Cardiac ventricle fibroblast (primary cell): ENCODE results near the gene PRKAG3. TPM values are rescaled to one million over a fixed set of nuclear protein-coding genes. Genes with fewer than 3 reads are reported as not detected.

Experiments
- total RNA-seq: library from RNA; depleted of rRNA; stranded (reverse); fragments of >200 nt; gene quantifications from 2 replicates; pipeline ENCODE4 v1.2.3, GENCODE V29; 2015

PRKAG3 gene
- total RNA-seq, result 0.19 TPM in 1 of 2 replicates, not detected in the other

GRCh38 chr2:218831378-218831990 lies at the start of gene PRKAG3:
Gene PRKAG3 (minus strand): TSS chr2:218831803.

GRCh38 chr2:218880102-218880858 lies 48.7 kb upstream of the PRKAG3 start, which contains the start of gene WNT10A:
Gene WNT10A (plus strand): TSS chr2:218880852. CDS start chr2:218880996, 144 bp downstream.

GRCh38 chr2:218859556-218859987 lies 28.0 kb upstream of the PRKAG3 start, which contains the start of gene WNT6:
Gene WNT6 (plus strand): TSS chr2:218859805. CDS start chr2:218860038, 233 bp downstream.

GRCh38 chr2:218781691-218782527 lies 49.7 kb downstream of the PRKAG3 start, which contains the start of gene CYP27A1:
Gene CYP27A1 (plus strand): TSS chr2:218782147. CDS start chr2:218782183, 36 bp downstream.

Other genes with a start within 250 kb of the PRKAG3 start
- 2.4 and 4.0 TPM in 2 replicates for gene PLCD4, start 223.9 kb downstream of the PRKAG3 start, total RNA-seq
- 11.7 and 13.9 TPM in 2 replicates for gene ZNF142, start 172.2 kb downstream of the PRKAG3 start, total RNA-seq
- 17.4 and 21.4 TPM in 2 replicates for gene BCS1L, start 172.1 kb downstream of the PRKAG3 start, total RNA-seq
- 12.5 and 15.9 TPM in 2 replicates for gene RNF25, start 159.8 kb downstream of the PRKAG3 start, total RNA-seq
- 13.6 and 18.5 TPM in 2 replicates for gene STK36, start 159.7 kb downstream of the PRKAG3 start, total RNA-seq
- gene TTLL4, start 121.0 kb downstream of the PRKAG3 start, total RNA-seq, result 10.0 and 15.7 TPM in 2 replicates
- 15.7 and 15.9 TPM in 2 replicates for gene CYP27A1, start 49.7 kb downstream of the PRKAG3 start, total RNA-seq
- gene WNT6, start 28.0 kb upstream of the PRKAG3 start, total RNA-seq, result 0.06 TPM in 1 of 2 replicates, not detected in the other
- gene WNT10A, start 49.0 kb upstream of the PRKAG3 start, total RNA-seq, result not detected in 2 replicates
- 0.06 TPM in 1 of 2 replicates, not detected in the other for gene CDK5R2, start 127.9 kb upstream of the PRKAG3 start, total RNA-seq
- gene FEV, start 153.4 kb upstream of the PRKAG3 start, total RNA-seq, result not detected in 2 replicates
- not detected in 2 replicates for gene CRYBA2, start 161.6 kb upstream of the PRKAG3 start, total RNA-seq
- 0.34 TPM in 1 of 2 replicates, not detected in the other for gene CFAP65, start 209.7 kb upstream of the PRKAG3 start, total RNA-seq
- gene IHH, start 229.1 kb upstream of the PRKAG3 start, total RNA-seq, result not detected in 2 replicates